GM10266 (cell line): ENCODE measurements around the gene ELP2.

Experiments
- DNase-seq: peaks from one replicate; pipeline ENCODE4 v3.0.0; 2012; ENCODE audit errors: extremely low spot score
- CTCF ChIP-seq: IDR thresholded peaks from 2 replicates; pipeline ENCODE4 v1.5.1; 2012; ENCODE audit warnings: mild to moderate bottlenecking, low read depth; ENCODE audit not compliant: control insufficient read depth, insufficient read depth; ENCODE audit errors: missing control alignments

ELP2 gene

GRCh38 chr18:36124841-36125240, 4.9 kb upstream of the ELP2 start:
- no peak for TF ChIP-seq CTCF
- DNase-seq, result no peak

GRCh38 chr18:36126668-36127067, 3.0 kb upstream of the ELP2 start:
- DNase-seq, result no peak
- TF ChIP-seq CTCF, result no peak

GRCh38 chr18:36127836-36128529, 1.7 kb upstream of the ELP2 start:
- no peak for DNase-seq
- TF ChIP-seq CTCF, result no peak

GRCh38 chr18:36128530-36128870, 1.2 kb upstream of the ELP2 start:
- peak; percentile 25 for DNase-seq

GRCh38 chr18:36128907-36129299, 796 bp upstream of the ELP2 start:
- no peak for DNase-seq
- TF ChIP-seq CTCF, result no peak

More at GRCh38 chr18:36128530-36128870, 1.2 kb upstream of the ELP2 start:
- no peak for TF ChIP-seq CTCF

- peak; percentile 40 for DNase-seq
- no peak for TF ChIP-seq CTCF
Measured at GRCh38 chr18:36130039-36130831, 536 bp downstream of the ELP2 start.
